Measurements from ENCODE around the gene ZNF268. TPM values are rescaled to one million over a fixed set of nuclear protein-coding genes. Genes with fewer than 3 reads are reported as not detected.
A peak's percentile ranks its signal among the peaks of the same experiment; 100 is the strongest.

ZNF268 gene
- total and polyA plus RNA-seq, 10 of the 15 experiments (the other 5 are each of a cell fraction or from before 2014, with no cell fraction given): 9.4 to 23.2 (median 15.3) TPM

- TF ChIP-seq CUX1 (IDR thresholded peaks at IDR 0.05; ENCODE audit: insufficient replicate concordance, low read depth, low read length) (no peak), ZNF207 (IDR thresholded peaks at IDR 0.05; ENCODE audit: borderline replicate concordance) (peak; percentile 46; the same call in 1 of the 2 replicates), ZNF24 (IDR thresholded peaks at IDR 0.05) (no peak), PKNOX1 (IDR thresholded peaks at IDR 0.05) (no peak), IRF4 (IDR thresholded peaks at IDR 0.05; ENCODE audit: low read depth, low read length) (0 out of 2 replicates have a peak, but pooled peaks have one; percentile 10), ZNF687 (IDR thresholded peaks at IDR 0.05) (peak; percentile 61; the same call in 1 of the 2 replicates), ETV6 (conservative IDR thresholded peaks at IDR 0.05 in 1 of 2, IDR thresholded peaks at IDR 0.05 in 1 of 2; ENCODE audit: borderline replicate concordance in 1 of 2, low read depth in 1 of 2) (no peak), POU2F2 (IDR thresholded peaks at IDR 0.05; ENCODE audit: borderline replicate concordance, low read depth, low read length) (peak; percentile 32; the same call in 1 of the 3 replicates), GATAD2B (conservative IDR thresholded peaks at IDR 0.05; ENCODE audit: low read depth) (no peak), TCF3 (IDR thresholded peaks at IDR 0.05; ENCODE audit: borderline replicate concordance, insufficient read depth, low read depth, low read length) (no peak), IRF5 (IDR thresholded peaks at IDR 0.05; ENCODE audit: borderline replicate concordance) (no peak), WRNIP1 (IDR thresholded peaks at IDR 0.05; ENCODE audit: borderline replicate concordance, low read depth, low read length) (peak; percentile 81), RFX5 (IDR thresholded peaks at IDR 0.05; ENCODE audit: low read depth, low read length) (no peak), FOS (IDR thresholded peaks at IDR 0.05; ENCODE audit: borderline replicate concordance, extremely low read depth, insufficient read length) (no peak), MYB (IDR thresholded peaks at IDR 0.05; ENCODE audit: borderline replicate concordance, low read depth, low read length) (peak; percentile 40; the same call in 1 of the 2 replicates)
Measured at GRCh38 chr12:133181238-133181959, at the start of gene ZNF268 (continued).

Measured in GM12878 (cell line).